Heart left ventricle (tissue), 16 donors: Measurements from ENCODE around the gene XAF1. TPM values are rescaled to one million over a fixed set of nuclear protein-coding genes. Genes with fewer than 3 reads are reported as not detected.

ENCODE experiments used
- ATAC-seq, 4 donors: fragments of 200-7000 bp; cut with Tn5 transposase; one replicate each; pipeline ENCODE4 v1.9.1; 2020 to 2022; ENCODE audit warnings: moderate library complexity in 4 of 4, mild to moderate bottlenecking in 3 of 4, moderate number of reproducible peaks in 1 of 4
- DNase-seq, 5 donors: peaks; one replicate each; pipeline ENCODE4 v3.0.0-alpha.2; 2020
- H3K27ac ChIP-seq, 12 donors: fragments of 200-600 bp; sonication (generic) in 4 of 12; one replicate each; pipeline versions ENCODE4 v1.5.0 to v1.8.0; 2016 to 2022; ENCODE audit warnings: mild to moderate bottlenecking in 2 of 12
- H3K27me3 ChIP-seq, 9 donors: fragments of 200-600 bp; sonication (generic) in 2 of 9; one replicate each; pipeline versions ENCODE4 v1.5.1 to v1.8.0; 2016 to 2022; ENCODE audit warnings: mild to moderate bottlenecking in 3 of 9
- H3K36me3 ChIP-seq, 9 donors: fragments of 200-600 bp; sonication (generic) in 2 of 9; one replicate each; pipeline versions ENCODE4 v1.5.0 to v1.8.0; 2018 to 2022; ENCODE audit warnings: mild to moderate bottlenecking in 2 of 9
- H3K4me1 ChIP-seq, 12 donors: fragments of 200-600 bp; sonication (generic) in 4 of 12; one replicate each; pipeline versions ENCODE4 v1.5.0 to v1.8.0; 2016 to 2022; ENCODE audit warnings: mild to moderate bottlenecking in 3 of 12
- H3K4me3 ChIP-seq, 12 donors: fragments of 200-600 bp; sonication (generic) in 4 of 12; one replicate each; pipeline versions ENCODE4 v1.5.0 to v1.8.0; 2017 to 2022; ENCODE audit warnings: mild to moderate bottlenecking in 9 of 12, moderate library complexity in 4 of 12
- H3K9me3 ChIP-seq, 12 donors: fragments of 200-600 bp; sonication (generic) in 4 of 12; one replicate each; pipeline versions ENCODE4 v1.5.0 to v1.8.0; 2016 to 2022; ENCODE audit warnings: mild to moderate bottlenecking in 1 of 12
- CTCF ChIP-seq, 12 donors: fragments of 200-600 bp; sonication (generic) in 4 of 12; IDR thresholded peaks; one replicate each; pipeline versions ENCODE4 v1.5.0 to v1.8.0; 2018 to 2022; ENCODE audit warnings: antibody characterized with exemption in 12 of 12, mild to moderate bottlenecking in 5 of 12
- POLR2A ChIP-seq, 2 donors: fragments of 450-650 bp; IDR thresholded peaks; one replicate each; pipeline ENCODE4 v1.6.1; 2017; ENCODE audit warnings: antibody characterized with exemption in 2 of 2, mild to moderate bottlenecking in 2 of 2, moderate library complexity in 2 of 2
- WGBS, 4 donors: extraction: QIAGEN DNeasy Blood & Tissue Kit in 2 of 4; methylation state at CpG; one replicate each; pipeline versions ENCODE4 v1.1.5 to v1.1.7; 2013 to 2018; 5-methylcytosine and 5-hydroxymethylcytosine counted together
- intact Hi-C, 10 donors: fragments of 100-400 bp; cut with DNase I; formaldehyde crosslinking; loops; one replicate each; pipeline versions ENCODE4 v1.11.1 to v1.14.2; 2022
- polyA plus RNA-seq, 2 donors: library from polyadenylated mRNA; stranded (reverse); fragments of 200-250 nt; gene quantifications; one replicate each; pipeline ENCODE4 v1.2.3, GENCODE V29; 2013
- total RNA-seq, 9 donors: library from RNA; depleted of rRNA in 2 of 9; stranded (reverse); fragments of >200 nt in 2 of 9; fragmentation: NEBNext Ultra II Directional in 3 of 9; extraction: Animal tissue kit (Norgen Biotek cat#: 25700) in 3 of 9; gene quantifications; one replicate each; pipeline versions ENCODE4 v1.1.0 to v1.2.4, GENCODE V29; 2016 to 2023
- donor health status: ischemic (EF 13 %, LVEDD 7.1; RV severe dilation, severe dysfunction).
- donor health status: healthy with polysubstance abuse.
- donor health status: DM: no; HTN: yes; CAD: no.
- donor health status: DM: no; HTN: no; CAD: no.
- donor health status: ischemic (EF 25% LVEDD 6.9; RV normal size, moderate dysfunction).
- donor health status: ischemic (EF 25% LVEDD 5.7; RV mildly dilated, moderate dysfunction).
- donor health status: healthy.
- donor health status: DM: yes; HTN: yes; CAD: no.
- donor health status: ischemic (EF 35%, LVEDD 5.7; RV mildly dilated, moderate dysfunction).
- donor health status: nonischemic (EF 11% LVEDD 7.7; RV severe dilation, severe dysfunction).
- donor health status: DM: yes; HTN: yes; CAD: no.
- donor health status: PGD.
- donor health status: ischemic (EF 29% LVEDD 5.4; RV normal size, mild dysfunction).
- donor health status: nonischemic (EF 23%, LVEDD 6.1; RV moderate dilation, normal function).

The XAF1 gene
- total and polyA plus RNA-seq, 11 donors, result 9.5 to 77.8 (median 24.9) TPM

- intact Hi-C loops, result loop anchor here in 5 of 10 donors (10.0 kb wide), 5 partner anchors 83 to 273 kb away; partner anchors contain the start of genes RNASEK (in 2 of the 5), BCL6B (in 1 of the 5) and TEKT1 (in 1 of the 5)
- H3K9me3 ChIP-seq, result no peaks in the 10 kb centered on the region
- peak in 4 of 5 donors; percentile 43 to 60 (median 46) for DNase-seq
- no peaks in the 10 kb centered on the region for H3K27me3 ChIP-seq
- TF ChIP-seq CTCF (IDR thresholded peaks at IDR 0.05), result no peak
- no peak for TF ChIP-seq POLR2A (IDR thresholded peaks at IDR 0.05)
- H3K27ac ChIP-seq, result peak overlapping the region; percentile 76 to 97 (median 86)
- peaks cover 0 to 60% (median 31%) of the 10 kb centered on the region in 12 donors for H3K4me1 ChIP-seq
- ATAC-seq, result peak; percentile 15 to 79 (median 64)
- 36 to 44% (median 41%) methylated on average over 7 of the region's 7 CpGs for WGBS, 4 donors
- peak overlapping the region in 1 of 12 donors; percentile 0 for H3K4me3 ChIP-seq
- no peaks in the 10 kb centered on the region for H3K36me3 ChIP-seq
Measured at GRCh38 chr17:6752068-6752909, 3.6 kb upstream of the XAF1 start.

- Histone ChIP-seq H3K4me3 (peak overlapping the region in 2 of 12 donors; percentile 1 to 17), H3K27me3 (no peaks in the 10 kb centered on the region), H3K4me1 (peaks cover 0 to 67% (median 37%) of the 10 kb centered on the region in 12 donors), H3K9me3 (no peaks in the 10 kb centered on the region), H3K27ac (peak overlapping the region; percentile 76 to 97 (median 86)), H3K36me3 (peaks cover 0 to 5% (median 0%) of the 10 kb centered on the region in 9 donors)
- TF ChIP-seq CTCF (IDR thresholded peaks at IDR 0.05) (no peak), POLR2A (IDR thresholded peaks at IDR 0.05) (no peak)
- ATAC-seq, result peak; percentile 77 to 90 (median 79)
- DNase-seq, result peak; percentile 79 to 87 (median 81)
- WGBS, 4 donors, result 22 to 28% (median 25%) methylated on average over 9 of the region's 9 CpGs
- intact Hi-C loops, result loop anchor here in 5 of 10 donors (10.0 kb wide), 5 partner anchors 82 to 272 kb away; partner anchors contain the start of genes RNASEK (in 2 of the 5), BCL6B (in 1 of the 5) and TEKT1 (in 1 of the 5)
Measured at GRCh38 chr17:6753006-6753445, 2.8 kb upstream of the XAF1 start.

DNA sequence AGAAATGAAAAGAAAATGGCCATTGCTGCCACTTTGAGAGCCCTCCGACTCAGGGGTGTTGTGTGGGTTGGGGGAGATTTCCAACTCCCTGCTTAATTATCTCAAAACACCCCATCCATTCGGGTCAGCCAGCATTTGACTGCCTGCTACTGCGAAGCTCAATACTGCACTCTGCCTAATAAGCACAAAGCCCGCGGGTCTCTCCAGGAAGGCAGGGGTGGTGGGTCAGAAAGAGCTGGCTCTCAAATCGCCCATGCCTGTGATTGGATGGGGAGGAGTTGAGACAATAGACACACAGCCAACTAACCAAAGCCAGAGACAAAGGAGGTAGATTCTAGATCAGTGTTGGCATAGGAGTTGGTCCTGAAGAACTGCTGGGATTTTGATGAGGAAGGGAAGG lies 2.3 kb upstream of the XAF1 start:
- 42 to 52% (median 49%) methylated on average over 6 of the region's 6 CpGs for WGBS, 4 donors

More for the DNA sequence above, 2.3 kb upstream of the XAF1 start:
- TF ChIP-seq CTCF (IDR thresholded peaks at IDR 0.05), result no peak
- no peak for TF ChIP-seq POLR2A (IDR thresholded peaks at IDR 0.05)
- Histone ChIP-seq H3K27me3 (no peaks in the 10 kb centered on the region), H3K27ac (peak overlapping the region; percentile 45 to 97 (median 86)), H3K4me1 (peaks cover 0 to 69% (median 40%) of the 10 kb centered on the region in 12 donors), H3K4me3 (peak overlapping the region in 2 of 12 donors; percentile 1 to 17), H3K36me3 (peaks cover 0 to 6% (median 0%) of the 10 kb centered on the region in 9 donors), H3K9me3 (no peaks in the 10 kb centered on the region)
- intact Hi-C loops, result loop anchor here in 5 of 10 donors (10.0 kb wide), 5 partner anchors 81 to 271 kb away; partner anchors contain the start of genes RNASEK (in 2 of the 5), BCL6B (in 1 of the 5) and TEKT1 (in 1 of the 5)
- DNase-seq (no peak), ATAC-seq (no peak)
